H1 (cell line): Measurements from ENCODE around the gene DPF3. TPM values are rescaled to one million over a fixed set of nuclear protein-coding genes. Genes with fewer than 3 reads are reported as not detected.

Experiments used
- CTCF ChIA-PET: fragments of 300-600 bp; sonication (Branson Sonifier 250); formaldehyde crosslinking; loops from one replicate; lab custom pipeline; 2021; ENCODE audit not compliant: partially characterized antibody; lab: Charles Lee
- POLR2A ChIA-PET: fragments of 300-600 bp; sonication (Branson Sonifier 250); formaldehyde crosslinking; loops from one replicate; lab custom pipeline; 2021; ENCODE audit warnings: inconsistent platforms; ENCODE audit not compliant: partially characterized antibody; lab: Charles Lee
- DNase-seq, 2 experiments: peaks; one replicate each; pipeline versions ENCODE4 v3.0.0 to v3.0.0-alpha.2; 2010 to 2022; ENCODE audit warnings: low spot score in 2 of 2, low read depth in 1 of 2, mixed read lengths in 1 of 2
- FAIRE-seq: peaks from 2 replicates; lab custom pipeline; 2011; peaks lifted over from hg19 to GRCh38; lab: Jason Lieb, UNC
- H2AFZ ChIP-seq: 2 replicates; pipeline ENCODE4 v1.8.1; 2012; ENCODE audit warnings: low read length, inconsistent platforms
- H2AK5ac ChIP-seq: 2 replicates; pipeline ENCODE4 v1.6.1; 2013; ENCODE audit warnings: low read depth, low read length
- H2BK120ac ChIP-seq: replicated peaks from 2 replicates; pipeline ENCODE3; 2013; ENCODE audit warnings: low read depth, low read length, inconsistent platforms
- H2BK12ac ChIP-seq: 2 replicates; pipeline ENCODE4 v1.6.1; 2013; ENCODE audit warnings: low read depth, low read length
- H2BK15ac ChIP-seq: 2 replicates; pipeline ENCODE4 v1.6.1; 2013; ENCODE audit warnings: low read length
- H2BK20ac ChIP-seq: 2 replicates; pipeline ENCODE4 v1.6.1; 2013; ENCODE audit warnings: low read length
- H2BK5ac ChIP-seq: 2 replicates; pipeline ENCODE4 v1.6.1; 2013; ENCODE audit warnings: low read depth, low read length
- H3K14ac ChIP-seq: 2 replicates; pipeline ENCODE4 v1.6.1; 2013; ENCODE audit warnings: inconsistent platforms; ENCODE audit not compliant: insufficient read length
- H3K18ac ChIP-seq: 2 replicates; pipeline ENCODE4 v1.6.1; 2013; ENCODE audit warnings: low read length; ENCODE audit errors: extremely low read depth
- H3K23ac ChIP-seq: 2 replicates; pipeline ENCODE4 v1.6.1; 2013; ENCODE audit warnings: inconsistent platforms; ENCODE audit not compliant: insufficient read length
- H3K23me2 ChIP-seq: 2 replicates; pipeline ENCODE4 v1.6.1; 2013; ENCODE audit warnings: low read depth, low read length
- H3K27ac ChIP-seq: 2 replicates; pipeline ENCODE4 v1.6.1; 2011; ENCODE audit warnings: low read depth, low read length, inconsistent platforms
- H3K27me3 ChIP-seq, 4 experiments: replicated peaks in 1 of 4; 1 replicate in 1 of 4; 2 replicates in 3 of 4; pipeline versions ENCODE4 v1.6.1 to v1.8.1; 2011 to 2013; ENCODE audit warnings: low read length in 3 of 4, mild to moderate bottlenecking in 3 of 4, inconsistent platforms in 2 of 4, mixed read lengths in 2 of 4, moderate library complexity in 1 of 4; ENCODE audit not compliant: control insufficient read depth in 3 of 4, insufficient read depth in 3 of 4; ENCODE audit errors: extremely low read depth in 1 of 4
- H3K36me3 ChIP-seq, 4 experiments: 2 replicates each; pipeline versions ENCODE4 v1.6.1 to v1.8.1; 2011 to 2013; ENCODE audit warnings: mild to moderate bottlenecking in 4 of 4, low read length in 3 of 4, moderate library complexity in 2 of 4, control low read depth in 1 of 4, inconsistent platforms in 1 of 4; ENCODE audit not compliant: insufficient read depth in 4 of 4, control insufficient read depth in 2 of 4
- H3K4ac ChIP-seq: replicated peaks from 2 replicates; pipeline ENCODE3; 2013; ENCODE audit warnings: low read length, low read depth, mixed read lengths, inconsistent platforms; ENCODE audit not compliant: insufficient read length
- H3K4me1 ChIP-seq, 4 experiments: replicated peaks in 1 of 4; 1 replicate in 1 of 4; 2 replicates in 3 of 4; pipeline versions ENCODE4 v1.6.1 to v1.8.1; 2011 to 2013; ENCODE audit warnings: low read length in 3 of 4, inconsistent platforms in 2 of 4, mixed read lengths in 1 of 4; ENCODE audit not compliant: insufficient read depth in 4 of 4, control insufficient read depth in 3 of 4
- H3K4me2 ChIP-seq, 2 experiments: 2 replicates each; pipeline versions ENCODE4 v1.6.1 to v1.8.1; 2011 to 2013; ENCODE audit warnings: low read depth in 2 of 2, low read length in 2 of 2, control low read depth in 1 of 2, inconsistent platforms in 1 of 2, mild to moderate bottlenecking in 1 of 2; ENCODE audit not compliant: insufficient read depth in 1 of 2
- H3K4me3 ChIP-seq, 4 experiments: fragments of 200-600, 300-600 bp in 1 of 4; sonication (generic), shearing (Covaris generic), sonication (Bioruptor Twin) in 1 of 4; 2 replicates each; pipeline versions ENCODE4 v1.5.1 to v1.8.1; 2011 to 2016; ENCODE audit warnings: low read length in 4 of 4, low read depth in 3 of 4, control low read depth in 2 of 4, inconsistent platforms in 2 of 4, mild to moderate bottlenecking in 2 of 4, mixed read lengths in 1 of 4, moderate library complexity in 1 of 4; ENCODE audit not compliant: insufficient read depth in 2 of 4; ENCODE audit errors: extremely low read depth in 1 of 4
- H3K56ac ChIP-seq: replicated peaks from 2 replicates; pipeline ENCODE3; 2013; ENCODE audit warnings: low read depth, mild to moderate bottlenecking, mixed read lengths, low read length, inconsistent platforms; ENCODE audit not compliant: insufficient read length
- H3K79me1 ChIP-seq: 2 replicates; pipeline ENCODE4 v1.6.1; 2013; ENCODE audit warnings: low read depth, low read length, control low read depth
- H3K79me2 ChIP-seq, 2 experiments: 2 replicates each; pipeline versions ENCODE4 v1.6.1 to v1.8.1; 2012 to 2013; ENCODE audit warnings: low read length in 2 of 2, mild to moderate bottlenecking in 2 of 2, inconsistent platforms in 1 of 2; ENCODE audit not compliant: insufficient read depth in 2 of 2, control insufficient read depth in 1 of 2
- H3K9ac ChIP-seq, 4 experiments: replicated peaks in 1 of 4; 1 replicate in 1 of 4; 2 replicates in 3 of 4; pipeline versions ENCODE4 v1.6.1 to v1.8.1; 2011 to 2013; ENCODE audit warnings: low read depth in 3 of 4, low read length in 3 of 4, control low read depth in 2 of 4, mild to moderate bottlenecking in 2 of 4, moderate library complexity in 2 of 4, inconsistent platforms in 1 of 4; ENCODE audit errors: extremely low read depth in 1 of 4
- H3K9me3 ChIP-seq, 2 experiments: 2 replicates each; pipeline versions ENCODE4 v1.6.1 to v1.8.1; 2012 to 2013; ENCODE audit warnings: mild to moderate bottlenecking in 2 of 2, moderate library complexity in 2 of 2, control low read depth in 1 of 2, inconsistent platforms in 1 of 2, low read depth in 1 of 2, low read length in 1 of 2, mixed read lengths in 1 of 2; ENCODE audit not compliant: insufficient read depth in 2 of 2
- H4K20me1 ChIP-seq, 2 experiments: replicated peaks in 1 of 2; 2 replicates each; pipeline versions ENCODE3 to v1.8.1; 2011 to 2013; ENCODE audit warnings: inconsistent platforms in 2 of 2, low read length in 2 of 2, mild to moderate bottlenecking in 1 of 2; ENCODE audit not compliant: insufficient read depth in 2 of 2, control insufficient read depth in 1 of 2
- H4K5ac ChIP-seq: 2 replicates; pipeline ENCODE4 v1.6.1; 2013; ENCODE audit warnings: low read length, low read depth, mixed read lengths, inconsistent platforms; ENCODE audit not compliant: insufficient read length
- H4K8ac ChIP-seq: 2 replicates; pipeline ENCODE4 v1.8.0; 2013; ENCODE audit warnings: mild to moderate bottlenecking, moderate library complexity, low read length, inconsistent platforms; ENCODE audit not compliant: insufficient read depth; ENCODE audit errors: extremely low read depth
- H4K91ac ChIP-seq: replicated peaks from 2 replicates; pipeline ENCODE3; 2013; ENCODE audit warnings: low read length, mixed read lengths, inconsistent platforms; ENCODE audit not compliant: insufficient read length
- BACH1 ChIP-seq: IDR thresholded peaks from 2 replicates; pipeline ENCODE4 v1.6.1; 2012; ENCODE audit warnings: low read length, improper control_type of control experiment
- CBX5 ChIP-seq: fragments of 300-800, 300-1000 bp; sonication (generic); IDR thresholded peaks from 2 replicates; pipeline ENCODE4 v1.7.1; 2016; ENCODE audit warnings: antibody characterized with exemption, low read length, low read depth
- CEBPB ChIP-seq: IDR thresholded peaks from 2 replicates; pipeline ENCODE4 v1.6.1; 2012; ENCODE audit warnings: low read depth, low read length
- CHD2 ChIP-seq: IDR thresholded peaks from 2 replicates; pipeline ENCODE4 v1.6.1; 2012; ENCODE audit warnings: low read length, improper control_type of control experiment
- CREB1 ChIP-seq: IDR thresholded peaks from 2 replicates; pipeline ENCODE4 v1.6.1; 2012; ENCODE audit warnings: inconsistent platforms
- EGR1 ChIP-seq: IDR thresholded peaks from 2 replicates; pipeline ENCODE4 v1.6.1; 2011; ENCODE audit warnings: low read depth, low read length, borderline replicate concordance
- EZH2 ChIP-seq: fragments of 200-600 bp; sonication (generic); IDR thresholded peaks from 2 replicates; pipeline ENCODE4 v1.7.1; 2012; ENCODE audit warnings: low read depth, mild to moderate bottlenecking, moderate library complexity, low read length, inconsistent platforms; ENCODE audit not compliant: severe bottlenecking
- GABPA ChIP-seq: IDR thresholded peaks from 2 replicates; pipeline ENCODE4 v1.6.1; 2011; ENCODE audit warnings: mild to moderate bottlenecking, low read length, moderate library complexity, borderline replicate concordance; ENCODE audit not compliant: insufficient read depth
- JUN ChIP-seq: IDR thresholded peaks from 2 replicates; pipeline ENCODE4 v1.6.1; 2011; ENCODE audit warnings: low read depth, mild to moderate bottlenecking, improper control_type of control experiment, low read length
- NANOG ChIP-seq: IDR thresholded peaks from 2 replicates; pipeline ENCODE4 v1.6.1; 2011; ENCODE audit warnings: low read length, low read depth, mild to moderate bottlenecking, inconsistent platforms; ENCODE audit not compliant: insufficient read depth, poor library complexity, severe bottlenecking
- RFX5 ChIP-seq: IDR thresholded peaks from 2 replicates; pipeline ENCODE4 v1.6.1; 2011; ENCODE audit warnings: low read depth, low read length, improper control_type of control experiment, borderline replicate concordance
- SIX5 ChIP-seq: IDR thresholded peaks from 2 replicates; pipeline ENCODE4 v1.6.1; 2011; ENCODE audit warnings: mild to moderate bottlenecking, low read depth, low read length
- TBP ChIP-seq: IDR thresholded peaks from 2 replicates; pipeline ENCODE4 v1.6.1; 2011; ENCODE audit warnings: low read depth, low read length, improper control_type of control experiment
- TCF12 ChIP-seq: IDR thresholded peaks from 2 replicates; pipeline ENCODE4 v1.6.1; 2011; ENCODE audit warnings: low read depth, mild to moderate bottlenecking, low read length
- WGBS, 2 experiments: shearing (Covaris generic) in 1 of 2; methylation state at CpG; one replicate each; pipeline versions ENCODE4 v1.1.6 to v1.1.7; 2013 to 2015; ENCODE audit warnings: low lambda C conversion rate in 2 of 2, mixed read lengths in 2 of 2, inconsistent platforms in 1 of 2, low coverage in 1 of 2, missing lambda C conversion rate in 1 of 2; ENCODE audit not compliant: insufficient replicate concordance in 2 of 2, insufficient coverage in 1 of 2, insufficient read length in 1 of 2; ENCODE audit errors: extremely low coverage in 1 of 2, missing lambda C conversion rate in 1 of 2; 5-methylcytosine and 5-hydroxymethylcytosine counted together
- polyA plus RNA-seq, 7 experiments: library from polyadenylated mRNA; depleted of rRNA in 3 of 7; stranded (reverse) in 5 of 7; unstranded in 2 of 7; fragments of >200 nt in 5 of 7; fragments of 200-250 nt in 2 of 7; gene quantifications; 1 replicate in 5 of 7; 2 replicates in 1 of 7; 4 replicates in 1 of 7; pipeline versions ENCODE4 v1.2.1 to v1.2.3, GENCODE V29; 2011 to 2013; ENCODE audit warnings: missing spikeins in 2 of 7, mixed read lengths in 2 of 7
- total RNA-seq: library from RNA; stranded (reverse); fragmentation: NEBNext Ultra II Directional; extraction: Animal tissue kit (Norgen Biotek cat#: 25700); gene quantifications from 2 replicates; pipeline ENCODE4 v1.2.1, GENCODE V29; 2021
- TF ChIP-seq, protein P1 (sequence below): IDR thresholded peaks from 2 replicates; pipeline ENCODE4 v1.6.1; 2012; ENCODE audit warnings: low read length, inconsistent platforms

DPF3 gene
- total and polyA plus RNA-seq, 2 of the 8 experiments (the other 6 are each of a cell fraction or from before 2014, with no cell fraction given), result 0.19 TPM; not detected in 1

DNA sequence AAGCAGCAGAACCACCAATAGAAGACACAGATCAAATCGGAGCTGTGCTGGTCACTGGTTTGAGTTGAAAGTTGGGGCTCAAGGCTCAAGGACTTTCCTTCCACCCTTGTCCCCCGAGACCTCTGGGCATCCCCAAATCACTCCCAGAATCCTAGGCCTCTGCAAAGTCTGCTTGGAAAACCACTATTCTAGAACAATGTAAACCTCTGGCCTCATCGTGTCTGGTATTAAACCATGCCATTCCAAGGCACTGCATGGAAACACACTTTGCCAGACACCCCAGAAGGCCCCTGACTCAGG, 288.0 kb downstream of the DPF3 start:
- Histone ChIP-seq H4K91ac (no peak overlapping the region), H2BK5ac (no peak overlapping the region), H3K4ac (no peak overlapping the region), H2BK12ac (no peak overlapping the region), H3K9ac (no peak overlapping the region), H4K5ac (no peak overlapping the region), H3K14ac (no peak overlapping the region), H2AK5ac (no peak overlapping the region), H2BK120ac (no peak overlapping the region), H3K18ac (no peak overlapping the region), H2BK15ac (no peak overlapping the region), H3K36me3 (no peaks in the 10 kb centered on the region), H2AFZ (no peak overlapping the region), H3K23ac (no peak overlapping the region), H3K27ac (no peak overlapping the region), H3K4me2 (no peak overlapping the region), H3K23me2 (no peaks in the 10 kb centered on the region), H3K4me3 (no peak overlapping the region), H3K56ac (no peak overlapping the region), H4K20me1 (no peaks in the 10 kb centered on the region), H3K9me3 (no peaks in the 10 kb centered on the region), H3K79me1 (no peaks in the 10 kb centered on the region), H3K4me1 (peaks cover 0 to 4% (median 0%) of the 10 kb centered on the region in 4 experiments; a peak in 2 of 7 replicates), H3K27me3 (no peaks in the 10 kb centered on the region), H2BK20ac (no peak overlapping the region), H3K79me2 (no peaks in the 10 kb centered on the region), H4K8ac (no peak overlapping the region)
- POLR2A ChIA-PET, result no interaction called here
- CTCF ChIA-PET, result no interaction called here
- no peak for DNase-seq
- WGBS, 2 experiments, result 90% methylated on average over 3 of the region's 3 CpGs; no CpG with 5 or more reads in 1 of the 2 experiments
- FAIRE-seq, result no peak
- no peak for TF ChIP-seq NANOG
- no peak for TF ChIP-seq GABPA
- TF ChIP-seq, protein P1, sequence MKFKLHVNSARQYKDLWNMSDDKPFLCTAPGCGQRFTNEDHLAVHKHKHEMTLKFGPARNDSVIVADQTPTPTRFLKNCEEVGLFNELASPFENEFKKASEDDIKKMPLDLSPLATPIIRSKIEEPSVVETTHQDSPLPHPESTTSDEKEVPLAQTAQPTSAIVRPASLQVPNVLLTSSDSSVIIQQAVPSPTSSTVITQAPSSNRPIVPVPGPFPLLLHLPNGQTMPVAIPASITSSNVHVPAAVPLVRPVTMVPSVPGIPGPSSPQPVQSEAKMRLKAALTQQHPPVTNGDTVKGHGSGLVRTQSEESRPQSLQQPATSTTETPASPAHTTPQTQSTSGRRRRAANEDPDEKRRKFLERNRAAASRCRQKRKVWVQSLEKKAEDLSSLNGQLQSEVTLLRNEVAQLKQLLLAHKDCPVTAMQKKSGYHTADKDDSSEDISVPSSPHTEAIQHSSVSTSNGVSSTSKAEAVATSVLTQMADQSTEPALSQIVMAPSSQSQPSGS, result no peak
- TF ChIP-seq RFX5, result no peak
- no peak for TF ChIP-seq TCF12
- no peak for TF ChIP-seq CREB1
- no peak for TF ChIP-seq CBX5
- no peak for TF ChIP-seq EZH2
- TF ChIP-seq EGR1, result no peak
- TF ChIP-seq JUN, result no peak
- TF ChIP-seq CEBPB, result no peak
- no peak for TF ChIP-seq BACH1
- no peak for TF ChIP-seq SIX5
- TF ChIP-seq TBP, result no peak
- no peak for TF ChIP-seq CHD2
